ENCODE results near the gene WNT5A.

Gene WNT5A

GRCh38 chr3:55442861-55443260 is 44.2 kb downstream of the WNT5A start:
- DNase-seq: no peak

GRCh38 chr3:55441499-55441898 is 45.6 kb downstream of the WNT5A start:
- no peak for DNase-seq

GRCh38 chr3:55440104-55440708 is 46.9 kb downstream of the WNT5A start:
- DNase-seq: no peak

GRCh38 chr3:55439657-55440056 is 47.4 kb downstream of the WNT5A start:
- DNase-seq: no peak

- DNase-seq: no peak
These were observed 50.5 kb downstream of the WNT5A start for GRCh38 chr3:55436644-55437043.

GRCh38 chr3:55435491-55435890 is 51.6 kb downstream of the WNT5A start:
- no peak for DNase-seq

GRCh38 chr3:55434789-55435188 is 52.3 kb downstream of the WNT5A start:
- DNase-seq: no peak

- DNase-seq: no peak
These were observed 56.1 kb downstream of the WNT5A start for GRCh38 chr3:55431041-55431440.

- DNase-seq: no peak
These were observed 59.4 kb downstream of the WNT5A start for GRCh38 chr3:55427739-55428138.

- no peak for DNase-seq
These were observed 60.6 kb downstream of the WNT5A start for GRCh38 chr3:55426486-55426885.

GRCh38 chr3:55423782-55424181 is 63.3 kb downstream of the WNT5A start:
- DNase-seq: no peak

GRCh38 chr3:55417211-55417610 is 69.9 kb downstream of the WNT5A start:
- DNase-seq: no peak

- no peak for DNase-seq
These were observed 70.7 kb downstream of the WNT5A start for GRCh38 chr3:55416331-55416821.

All from NCI-H2029 treated with DMSO at 0.1 percent for 48 hours (cell line).